Stimulated activated CD8-positive, alpha-beta memory T cell treated with anti-CD3 and anti-CD28 coated beads, Interleukin-15, amount 100 ng/mL, for 1 hour (primary cell): ENCODE results near the gene MGAT5B.

Experiments
- DNase-seq: peaks from one replicate; pipeline ENCODE4 v3.0.0-alpha.2; 2020; ENCODE audit warnings: low read depth

MGAT5B gene

GRCh38 chr17:76927577-76927976, 59.4 kb downstream of the MGAT5B start:
- DNase-seq, result no peak

DNA sequence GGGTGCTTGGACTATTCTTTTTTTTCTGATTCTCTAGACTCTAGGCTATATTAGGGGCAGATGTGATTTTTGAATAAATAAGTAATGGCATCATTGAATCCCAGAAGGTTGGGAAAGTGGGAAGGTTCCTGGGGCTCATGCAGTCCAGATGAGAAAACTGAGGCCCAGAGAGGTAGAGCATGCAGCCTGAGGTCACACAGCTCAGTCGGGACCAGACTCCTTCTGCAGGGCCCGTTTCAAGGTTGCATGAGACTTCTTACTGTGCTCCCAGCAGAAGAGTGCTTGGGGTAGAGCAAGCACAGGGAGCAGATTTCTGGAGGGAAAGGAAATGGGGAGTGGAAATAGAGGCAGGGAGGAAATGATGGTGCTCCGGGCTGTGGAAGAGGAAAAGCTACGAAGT, 59.8 kb downstream of the MGAT5B start:
- no peak for DNase-seq

DNA sequence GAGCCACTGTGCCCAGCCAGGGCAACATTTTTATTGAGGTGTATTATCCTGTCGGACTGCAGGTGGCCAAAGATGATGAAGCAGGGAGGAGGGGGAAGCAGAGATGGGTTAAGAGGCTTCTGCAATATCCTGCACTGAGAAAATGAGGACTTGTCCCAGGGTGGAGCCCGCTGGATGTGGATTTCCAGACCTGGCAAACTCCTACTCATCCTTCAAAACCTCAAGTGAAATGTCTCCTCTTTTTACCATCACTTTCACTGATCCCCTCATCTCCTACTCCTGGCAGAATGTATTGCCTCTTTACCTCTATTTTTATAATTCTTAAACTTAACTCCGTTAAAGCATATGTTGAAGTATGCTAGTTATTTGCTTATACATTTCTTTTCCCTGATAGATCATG, 60.9 kb downstream of the MGAT5B start:
- no peak for DNase-seq

DNA sequence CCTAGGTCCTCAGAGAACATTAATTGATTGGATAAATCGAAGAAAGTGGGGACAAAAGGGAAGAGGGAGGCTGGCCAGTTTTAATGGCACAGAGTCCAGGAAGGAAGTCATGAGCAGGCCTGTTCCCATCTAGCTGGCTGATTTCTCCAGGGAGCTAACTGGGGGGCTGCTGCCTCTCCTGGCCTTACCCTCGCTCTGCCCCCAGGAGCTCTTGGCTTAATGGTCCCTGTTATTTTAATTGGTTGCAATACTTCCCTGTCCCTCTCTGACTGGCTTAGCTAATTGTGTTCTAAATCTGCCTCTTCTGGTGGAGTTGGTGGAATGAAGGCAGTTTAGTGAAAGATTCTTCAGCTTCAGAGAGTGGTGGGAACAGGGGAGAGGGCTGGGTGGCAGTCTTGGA, 61.4 kb downstream of the MGAT5B start:
- no peak for DNase-seq

- DNase-seq, result no peak
Measured at GRCh38 chr17:76930107-76930506, 61.9 kb downstream of the MGAT5B start.

DNA sequence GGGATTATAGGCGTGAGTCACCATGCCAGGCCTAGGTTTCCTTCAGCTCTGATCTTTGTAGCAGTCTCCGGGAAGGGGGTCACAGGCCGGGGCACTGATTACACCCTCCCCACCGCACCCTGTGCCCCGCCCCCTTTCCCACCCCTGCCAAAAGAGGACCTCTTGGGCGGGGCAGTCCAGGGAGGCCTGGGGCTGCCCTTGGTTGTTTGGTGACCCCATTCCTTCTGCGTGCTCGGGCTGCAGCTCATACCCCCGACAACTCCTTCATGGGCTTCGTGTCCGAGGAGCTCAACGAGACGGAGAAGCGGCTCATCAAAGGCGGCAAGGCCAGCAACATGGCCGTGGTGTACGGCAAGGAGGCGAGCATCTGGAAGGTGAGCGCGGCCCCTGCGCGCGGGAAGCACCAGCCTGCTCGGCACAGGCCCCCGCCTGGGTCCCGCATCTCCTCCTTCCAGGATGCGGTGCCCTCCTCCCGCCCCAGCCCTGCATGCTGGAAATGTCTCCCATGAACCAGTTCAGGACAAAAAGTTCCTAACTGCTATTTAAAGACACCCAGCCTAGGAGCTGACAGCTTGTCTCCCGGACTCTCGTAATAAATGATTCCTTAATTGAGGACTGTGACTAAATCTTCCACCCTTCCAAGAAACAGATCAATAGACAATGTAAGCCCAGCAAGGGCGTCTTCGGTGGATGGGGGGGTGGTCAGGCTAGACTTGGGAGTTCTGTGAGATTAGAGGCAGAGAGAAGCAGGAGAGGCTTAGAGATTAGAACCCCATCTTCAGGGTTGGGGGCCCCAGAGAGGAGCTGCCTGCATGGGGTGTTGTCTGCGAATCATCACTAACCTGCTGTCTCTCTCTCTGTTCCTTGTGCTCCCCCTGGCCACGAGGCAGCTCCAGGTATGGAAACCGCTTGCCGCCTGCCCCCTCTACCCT, 64.5 kb downstream of the MGAT5B start:
- no peak for DNase-seq

DNA sequence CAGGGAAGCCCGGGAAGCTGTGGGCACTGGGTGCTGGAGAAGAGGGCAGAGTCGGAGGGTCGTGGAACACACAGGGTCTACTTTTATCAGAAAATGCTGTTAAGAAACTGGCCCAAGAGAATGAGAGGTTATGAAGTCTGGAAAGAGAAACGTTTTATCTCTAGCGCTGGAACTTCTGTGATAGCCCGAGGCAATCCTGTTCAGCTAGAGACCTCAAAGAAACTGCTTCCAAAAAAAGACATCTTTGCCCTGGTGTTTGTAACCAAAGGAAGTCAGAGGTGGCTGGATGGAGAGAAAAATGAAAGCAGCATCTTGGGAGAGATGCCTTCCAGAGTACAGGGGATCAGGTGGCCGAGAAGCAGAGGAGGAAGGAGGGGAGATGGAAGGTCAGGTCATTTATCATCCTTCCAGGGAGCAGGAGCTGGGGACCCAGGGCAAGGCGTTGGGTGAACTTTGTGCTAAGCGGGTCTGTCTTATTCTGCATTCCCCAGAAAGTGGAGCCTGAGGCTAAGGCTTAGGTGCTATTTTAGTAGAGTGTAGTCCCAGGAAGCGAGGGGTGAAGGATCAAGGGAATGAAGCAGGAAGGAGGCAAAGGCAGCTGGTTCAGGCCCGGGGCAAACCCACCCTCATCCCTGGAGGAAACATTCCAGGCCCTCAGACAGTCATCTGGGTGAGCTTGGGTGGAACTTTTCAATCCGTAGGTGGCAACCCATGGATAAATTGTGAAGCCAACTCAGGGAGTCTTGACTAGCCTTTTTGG, 66.5 kb downstream of the MGAT5B start:
- no peak for DNase-seq

GRCh38 chr17:76935331-76935730, 67.1 kb downstream of the MGAT5B start:
- DNase-seq, result no peak

DNA sequence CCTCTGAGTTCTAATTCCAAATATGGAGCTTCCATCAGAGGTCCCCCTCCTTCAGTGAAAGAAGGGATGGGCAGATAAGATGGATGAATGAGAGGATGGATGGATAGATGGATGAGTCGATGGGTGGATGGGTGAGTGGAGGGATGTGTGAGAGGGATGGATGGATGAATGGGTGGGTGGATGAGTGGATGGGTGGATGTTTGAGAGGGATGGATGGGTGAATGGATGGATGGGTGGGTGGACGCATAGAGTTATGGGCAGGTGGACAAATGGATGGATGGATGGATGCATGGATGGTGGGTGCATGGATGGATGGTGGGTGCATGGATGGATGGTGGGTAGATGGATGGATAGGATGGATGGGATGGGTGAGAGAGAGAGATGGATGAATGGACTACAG, 69.0 kb downstream of the MGAT5B start:
- no peak for DNase-seq

DNA sequence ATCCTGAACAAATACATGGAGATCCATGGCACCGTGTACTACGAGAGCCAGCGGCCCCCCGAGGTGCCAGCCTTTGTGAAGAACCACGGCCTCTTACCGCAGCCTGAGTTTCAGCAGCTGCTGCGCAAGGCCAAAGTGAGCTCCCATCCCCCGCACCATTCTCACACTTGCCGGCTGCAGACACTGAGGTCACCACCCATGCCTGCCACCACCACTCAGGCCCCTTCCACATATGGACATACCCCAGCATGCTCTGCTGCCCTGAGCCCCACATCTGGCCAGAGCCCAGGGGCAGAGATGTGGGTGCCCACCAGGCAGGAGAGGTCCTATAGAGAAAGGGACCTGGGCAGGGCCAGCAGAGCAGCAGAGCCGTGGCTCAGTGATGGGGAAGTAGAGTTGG, 69.8 kb downstream of the MGAT5B start:
- DNase-seq, result no peak

- DNase-seq, result no peak
Measured at GRCh38 chr17:76940295-76940694, 72.1 kb downstream of the MGAT5B start.

GRCh38 chr17:76940738-76941350, 72.6 kb downstream of the MGAT5B start:
- DNase-seq, result no peak

DNA sequence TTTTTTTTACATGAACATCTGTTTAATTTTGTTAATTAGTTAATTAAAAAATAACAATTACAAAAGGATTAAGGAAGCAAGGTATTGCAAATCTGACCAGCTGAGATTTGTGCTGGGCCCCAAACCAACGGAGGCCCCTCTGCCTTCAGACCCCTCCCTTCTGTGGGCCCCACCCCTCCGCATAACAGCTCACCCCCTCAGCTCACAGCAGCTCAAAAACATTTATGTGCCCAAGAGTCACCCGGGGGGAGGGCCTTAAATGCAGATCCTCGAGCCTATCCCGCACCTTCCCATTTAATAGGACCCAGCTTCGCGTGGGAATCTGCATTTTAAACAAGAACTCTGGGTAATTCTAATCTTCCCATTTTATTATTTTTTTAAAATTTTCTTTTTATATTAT, 75.0 kb downstream of the MGAT5B start:
- DNase-seq, result no peak

DNA sequence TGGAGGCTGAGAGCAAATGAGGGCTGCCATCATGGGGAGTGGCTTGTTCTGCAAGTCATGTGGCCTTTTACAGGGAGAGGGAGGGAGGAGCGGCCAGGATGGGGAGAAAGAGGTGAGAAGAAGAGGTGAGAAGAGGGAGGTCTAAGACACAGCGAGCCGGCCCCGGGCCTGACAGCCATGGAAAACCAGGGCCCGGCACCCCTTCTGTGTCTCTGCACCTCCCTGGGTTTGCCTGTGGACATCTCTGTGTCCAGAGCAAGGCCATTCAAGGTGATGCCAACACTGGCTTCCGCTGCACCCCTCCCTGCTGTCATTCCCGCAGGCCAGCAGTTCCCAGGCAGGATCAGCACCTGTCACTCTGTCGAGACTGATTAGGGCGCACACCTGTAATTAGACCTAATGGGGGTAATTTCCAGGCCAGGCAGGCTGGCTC, 75.6 kb downstream of the MGAT5B start:
- no peak for DNase-seq

DNA sequence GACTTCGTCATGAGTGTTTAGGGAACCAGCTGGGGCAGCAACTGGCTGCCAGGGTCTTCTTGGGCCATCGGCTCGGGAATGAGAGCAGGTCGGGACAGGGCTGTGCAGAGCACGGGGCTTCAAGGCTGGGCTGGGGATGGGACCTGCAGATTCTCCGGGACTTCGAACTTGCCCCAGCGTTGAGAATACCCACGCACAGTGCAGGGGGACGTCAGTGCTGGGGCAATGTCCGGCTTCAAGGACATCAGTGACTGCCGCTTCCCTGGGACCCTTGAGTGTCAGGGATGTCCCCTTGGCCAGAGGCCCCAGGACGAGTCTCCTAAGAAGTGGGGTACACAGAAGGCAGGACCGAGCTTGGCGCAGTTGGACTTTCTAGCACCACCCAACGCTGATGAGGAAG, 76.3 kb downstream of the MGAT5B start:
- DNase-seq, result no peak

GRCh38 chr17:76946111-76946771, 78.0 kb downstream of the MGAT5B start:
- no peak for DNase-seq

- no peak for DNase-seq
Measured at GRCh38 chr17:76946772-76947135, 78.5 kb downstream of the MGAT5B start.

- no peak for DNase-seq
Measured at GRCh38 chr17:76947309-76947708, 79.1 kb downstream of the MGAT5B start.

DNA sequence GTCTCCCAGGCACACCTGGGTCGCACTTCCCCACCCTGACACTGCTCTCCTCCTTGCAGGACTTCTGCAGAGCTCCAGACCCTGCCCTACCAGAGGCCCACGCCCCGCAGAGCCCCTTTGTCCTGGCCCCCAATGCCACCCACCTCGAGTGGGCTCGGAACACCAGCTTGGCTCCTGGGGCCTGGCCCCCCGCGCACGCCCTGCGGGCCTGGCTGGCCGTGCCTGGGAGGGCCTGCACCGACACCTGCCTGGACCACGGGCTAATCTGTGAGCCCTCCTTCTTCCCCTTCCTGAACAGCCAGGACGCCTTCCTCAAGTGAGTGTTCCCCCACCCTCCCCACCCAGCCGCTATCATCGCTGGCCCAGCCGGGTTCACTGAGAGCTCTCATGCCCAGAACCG, 79.6 kb downstream of the MGAT5B start:
- no peak for DNase-seq

DNA sequence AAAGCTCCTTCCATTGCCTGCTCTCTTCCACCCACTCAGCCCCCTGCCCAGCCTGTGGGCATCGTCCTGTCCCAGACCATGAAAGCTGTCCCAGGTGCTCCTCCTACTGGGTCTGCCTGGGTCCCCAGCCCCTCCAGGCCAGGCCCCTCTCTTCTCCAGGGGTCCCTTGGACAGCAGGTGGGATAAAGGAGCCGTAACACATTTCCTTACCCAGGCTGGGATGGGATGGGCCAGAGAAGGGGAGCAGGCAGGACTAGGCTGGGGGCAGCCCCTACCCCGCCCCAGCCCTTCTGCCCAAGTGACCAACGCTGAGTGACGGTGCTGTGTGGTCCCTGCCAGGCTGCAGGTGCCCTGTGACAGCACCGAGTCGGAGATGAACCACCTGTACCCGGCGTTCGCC, 80.1 kb downstream of the MGAT5B start:
- DNase-seq, result no peak

DNA sequence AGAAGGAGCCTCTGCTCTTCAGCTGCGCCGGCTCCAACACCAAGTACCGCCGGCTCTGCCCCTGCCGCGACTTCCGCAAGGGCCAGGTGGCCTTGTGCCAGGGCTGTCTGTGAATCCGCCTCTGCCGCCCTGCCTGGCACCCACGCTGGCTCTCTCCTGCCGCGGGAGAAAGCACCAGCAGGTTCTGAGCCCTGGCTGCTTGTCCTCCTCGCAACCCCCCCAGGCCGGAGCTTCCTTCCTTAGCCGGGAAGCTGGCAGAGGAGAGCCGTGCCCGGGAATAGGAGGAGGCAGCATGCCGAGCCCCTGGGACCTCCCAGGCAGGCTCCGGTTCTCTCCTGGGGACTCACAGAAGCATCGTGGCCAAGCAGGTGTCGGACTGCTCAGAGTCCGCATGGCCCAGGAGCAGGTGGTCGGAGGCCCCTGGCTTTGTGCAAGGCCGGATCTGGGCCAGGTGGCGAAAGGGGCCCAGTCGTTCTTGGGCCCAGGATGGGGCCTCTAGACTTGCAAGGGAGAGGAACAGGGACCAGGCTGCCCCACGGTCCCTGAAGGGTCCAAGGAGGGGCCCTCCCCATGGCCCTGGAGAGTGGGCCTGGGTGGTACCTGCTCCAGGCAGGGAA, 80.6 kb downstream of the MGAT5B start:
- no peak for DNase-seq
